Liver (tissue), 10 donors: Measurements from ENCODE around the gene PAPOLG. TPM values are rescaled to one million over a fixed set of nuclear protein-coding genes. Genes with fewer than 3 reads are reported as not detected.

ENCODE experiments used
- DNase-seq: peaks from one replicate; pipeline ENCODE4 v3.0.0-alpha.2; 2017; ENCODE audit warnings: low spot score
- H3K27ac ChIP-seq, 2 donors: one replicate each; pipeline ENCODE4 v1.7.0; 2013; ENCODE audit warnings: inconsistent platforms in 2 of 2, low read length in 2 of 2, control low read depth in 1 of 2, low read depth in 1 of 2, mild to moderate bottlenecking in 1 of 2
- H3K27me3 ChIP-seq, 4 donors: one replicate each; pipeline versions ENCODE4 v1.6.1 to v1.7.0; 2013; ENCODE audit warnings: low read length in 3 of 4, inconsistent platforms in 1 of 4, mild to moderate bottlenecking in 1 of 4, moderate library complexity in 1 of 4; ENCODE audit not compliant: control insufficient read depth in 4 of 4, insufficient read depth in 4 of 4
- H3K36me3 ChIP-seq, 4 donors: one replicate each; pipeline versions ENCODE4 v1.6.1 to v1.7.0; 2013; ENCODE audit warnings: low read length in 3 of 4, mild to moderate bottlenecking in 3 of 4, low read depth in 1 of 4, moderate library complexity in 1 of 4; ENCODE audit not compliant: control insufficient read depth in 4 of 4, insufficient read depth in 3 of 4
- H3K4me1 ChIP-seq, 4 donors: one replicate each; pipeline versions ENCODE4 v1.6.1 to v1.7.0; 2013; ENCODE audit warnings: low read length in 3 of 4, mild to moderate bottlenecking in 3 of 4, moderate library complexity in 1 of 4; ENCODE audit not compliant: control insufficient read depth in 4 of 4, insufficient read depth in 4 of 4
- H3K4me3 ChIP-seq, 3 donors: one replicate each; pipeline versions ENCODE4 v1.6.1 to v1.7.0; 2013; ENCODE audit warnings: low read length in 3 of 3, control low read depth in 1 of 3, low read depth in 1 of 3, mild to moderate bottlenecking in 1 of 3
- H3K9ac ChIP-seq, 2 donors: one replicate each; pipeline ENCODE4 v1.7.0; 2013; ENCODE audit warnings: low read length in 2 of 2, mild to moderate bottlenecking in 2 of 2, moderate library complexity in 2 of 2, control low read depth in 1 of 2, low read depth in 1 of 2
- H3K9me3 ChIP-seq, 4 donors: one replicate each; pipeline versions ENCODE4 v1.6.1 to v1.7.0; 2013; ENCODE audit warnings: low read length in 3 of 4; ENCODE audit not compliant: control insufficient read depth in 4 of 4
- EGR1 ChIP-seq, 2 donors: IDR thresholded peaks; 2 replicates each; pipeline ENCODE4 v1.6.1; 2016 to 2018; ENCODE audit warnings: antibody characterized with exemption in 2 of 2, low read depth in 2 of 2
- FOXA1 ChIP-seq: IDR thresholded peaks from 2 replicates; pipeline ENCODE4 v1.6.1; 2016; ENCODE audit warnings: antibody characterized with exemption
- FOXA2 ChIP-seq: IDR thresholded peaks from 2 replicates; pipeline ENCODE4 v1.6.1; 2016; ENCODE audit warnings: antibody characterized with exemption
- GABPA ChIP-seq, 2 donors: IDR thresholded peaks in 1 of 2; conservative IDR thresholded peaks in 1 of 2; 2 replicates each; pipeline ENCODE4 v1.6.1; 2016; ENCODE audit warnings: antibody characterized with exemption in 2 of 2, mild to moderate bottlenecking in 1 of 2, moderate library complexity in 1 of 2
- HNF4A ChIP-seq, 2 donors: conservative IDR thresholded peaks; 2 replicates each; pipeline ENCODE4 v1.6.1; 2016; ENCODE audit warnings: antibody characterized with exemption in 2 of 2, mild to moderate bottlenecking in 2 of 2
- JUND ChIP-seq, 2 donors: IDR thresholded peaks; 2 replicates each; pipeline ENCODE4 v1.6.1; 2016; ENCODE audit warnings: antibody characterized with exemption in 2 of 2
- MAX ChIP-seq: IDR thresholded peaks from 2 replicates; pipeline ENCODE4 v1.6.1; 2016; ENCODE audit warnings: antibody characterized with exemption
- NR2F2 ChIP-seq: IDR thresholded peaks from 2 replicates; pipeline ENCODE4 v1.6.1; 2016; ENCODE audit warnings: antibody characterized with exemption
- RAD21 ChIP-seq, 2 donors: IDR thresholded peaks; 2 replicates each; pipeline ENCODE4 v1.6.1; 2016; ENCODE audit warnings: antibody characterized with exemption in 2 of 2, mild to moderate bottlenecking in 2 of 2
- RXRA ChIP-seq, 2 donors: IDR thresholded peaks; 2 replicates each; pipeline ENCODE4 v1.6.1; 2017 to 2018; ENCODE audit warnings: antibody characterized with exemption in 2 of 2, mild to moderate bottlenecking in 1 of 2
- SP1 ChIP-seq: IDR thresholded peaks from 2 replicates; pipeline ENCODE4 v1.6.1; 2018; ENCODE audit warnings: antibody characterized with exemption, mild to moderate bottlenecking
- TAF1 ChIP-seq: conservative IDR thresholded peaks from 2 replicates; pipeline ENCODE4 v1.6.1; 2016; ENCODE audit warnings: antibody characterized with exemption, mild to moderate bottlenecking
- YY1 ChIP-seq: IDR thresholded peaks from 2 replicates; pipeline ENCODE4 v1.6.1; 2016; ENCODE audit warnings: antibody characterized with exemption, mild to moderate bottlenecking
- WGBS: extraction: QIAGEN DNeasy Blood & Tissue Kit; methylation state at CpG from one replicate; pipeline ENCODE4 v1.1.7; 2013; 5-methylcytosine and 5-hydroxymethylcytosine counted together
- polyA plus RNA-seq, 2 donors: library from polyadenylated mRNA; stranded (reverse) in 1 of 2; unstranded in 1 of 2; fragments of 200-250 nt in 1 of 2; fragments of >200 nt in 1 of 2; fragmentation: Nextera tagmentation in 1 of 2; extraction: Ambion mirVana in 1 of 2; gene quantifications; one replicate each; pipeline versions ENCODE4 v1.2.1 to v1.2.3, GENCODE V29; 2013 to 2015
- small RNA-seq: library from RNA; depleted of rRNA; stranded (forward); fragments of <200 nt; gene quantifications from one replicate; pipeline ENCODE3, GENCODE V24; 2014
- total RNA-seq, 2 donors: library from RNA; depleted of rRNA; stranded (reverse); fragments of >200 nt; gene quantifications; one replicate each; pipeline ENCODE4 v1.2.3, GENCODE V29; 2014
- TF ChIP-seq, protein P1 (sequence below): IDR thresholded peaks from 2 replicates; pipeline ENCODE4 v1.6.1; 2016; ENCODE audit warnings: antibody characterized with exemption, mild to moderate bottlenecking
- TF ChIP-seq, protein P2 (sequence below): IDR thresholded peaks from 2 replicates; pipeline ENCODE4 v1.6.1; 2016; ENCODE audit warnings: antibody characterized with exemption
- TF ChIP-seq, protein P3 (sequence below): fragments of 150-350 bp; IDR thresholded peaks from 2 replicates; pipeline ENCODE4 v1.5.1; 2017; ENCODE audit warnings: improper control_type of control experiment, low read depth, low read length; ENCODE audit not compliant: missing input control
- donor health status: healthy.
- donor health status: healthy.
- donor health status: healthy.
- donor health status: healthy.
- donor health status: healthy.

Gene PAPOLG
- total and polyA plus RNA-seq, 4 donors = 1.8 to 7.7 (median 3.6) TPM

DNA sequence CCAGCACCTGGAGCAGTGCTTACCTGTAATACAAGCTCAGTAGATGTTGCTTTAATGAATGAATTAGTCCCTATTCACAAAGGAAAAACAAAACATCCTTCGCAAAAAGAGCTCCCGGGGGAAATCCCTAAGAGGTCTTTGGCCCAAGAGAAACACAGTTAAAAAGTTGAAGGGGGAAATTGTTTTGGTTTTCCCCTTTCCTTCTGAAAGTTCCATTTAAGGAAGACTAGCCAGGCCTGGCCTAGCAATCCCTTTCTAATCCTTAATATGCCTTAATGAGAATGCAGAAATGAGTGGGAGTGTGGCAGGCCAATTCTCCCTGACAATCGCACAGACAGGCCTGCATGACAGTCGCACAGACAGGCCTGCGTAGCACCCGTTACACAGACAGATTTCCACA lies 91.8 kb downstream of the PAPOLG start:
- H3K27me3 ChIP-seq = no peaks in the 10 kb centered on the region
- no peak for DNase-seq
- no peaks in the 10 kb centered on the region for H3K9me3 ChIP-seq
- no peak overlapping the region for H3K4me3 ChIP-seq
- no peaks in the 10 kb centered on the region for H3K4me1 ChIP-seq
- WGBS = 85% methylated on average over 6 of the region's 6 CpGs
- no peaks in the 10 kb centered on the region for H3K36me3 ChIP-seq
- no peak overlapping the region for H3K27ac ChIP-seq
- TF ChIP-seq NR2F2 (no peak), MAX (no peak), RXRA (IDR thresholded peaks at IDR 0.05) (no peak), SP1 (no peak), YY1 (no peak), RAD21 (IDR thresholded peaks at IDR 0.05) (no peak), FOXA1 (no peak), EGR1 (IDR thresholded peaks at IDR 0.05; ENCODE audit: low read depth in 2 of 2) (no peak), TAF1 (no peak), HNF4A (conservative IDR thresholded peaks at IDR 0.05) (no peak), FOXA2 (no peak), GABPA (IDR thresholded peaks at IDR 0.05 in 1 of 2, conservative IDR thresholded peaks at IDR 0.05 in 1 of 2) (no peak), JUND (IDR thresholded peaks at IDR 0.05) (no peak)
- TF ChIP-seq, protein P1, sequence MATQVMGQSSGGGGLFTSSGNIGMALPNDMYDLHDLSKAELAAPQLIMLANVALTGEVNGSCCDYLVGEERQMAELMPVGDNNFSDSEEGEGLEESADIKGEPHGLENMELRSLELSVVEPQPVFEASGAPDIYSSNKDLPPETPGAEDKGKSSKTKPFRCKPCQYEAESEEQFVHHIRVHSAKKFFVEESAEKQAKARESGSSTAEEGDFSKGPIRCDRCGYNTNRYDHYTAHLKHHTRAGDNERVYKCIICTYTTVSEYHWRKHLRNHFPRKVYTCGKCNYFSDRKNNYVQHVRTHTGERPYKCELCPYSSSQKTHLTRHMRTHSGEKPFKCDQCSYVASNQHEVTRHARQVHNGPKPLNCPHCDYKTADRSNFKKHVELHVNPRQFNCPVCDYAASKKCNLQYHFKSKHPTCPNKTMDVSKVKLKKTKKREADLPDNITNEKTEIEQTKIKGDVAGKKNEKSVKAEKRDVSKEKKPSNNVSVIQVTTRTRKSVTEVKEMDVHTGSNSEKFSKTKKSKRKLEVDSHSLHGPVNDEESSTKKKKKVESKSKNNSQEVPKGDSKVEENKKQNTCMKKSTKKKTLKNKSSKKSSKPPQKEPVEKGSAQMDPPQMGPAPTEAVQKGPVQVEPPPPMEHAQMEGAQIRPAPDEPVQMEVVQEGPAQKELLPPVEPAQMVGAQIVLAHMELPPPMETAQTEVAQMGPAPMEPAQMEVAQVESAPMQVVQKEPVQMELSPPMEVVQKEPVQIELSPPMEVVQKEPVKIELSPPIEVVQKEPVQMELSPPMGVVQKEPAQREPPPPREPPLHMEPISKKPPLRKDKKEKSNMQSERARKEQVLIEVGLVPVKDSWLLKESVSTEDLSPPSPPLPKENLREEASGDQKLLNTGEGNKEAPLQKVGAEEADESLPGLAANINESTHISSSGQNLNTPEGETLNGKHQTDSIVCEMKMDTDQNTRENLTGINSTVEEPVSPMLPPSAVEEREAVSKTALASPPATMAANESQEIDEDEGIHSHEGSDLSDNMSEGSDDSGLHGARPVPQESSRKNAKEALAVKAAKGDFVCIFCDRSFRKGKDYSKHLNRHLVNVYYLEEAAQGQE = no peak
- TF ChIP-seq, protein P2, sequence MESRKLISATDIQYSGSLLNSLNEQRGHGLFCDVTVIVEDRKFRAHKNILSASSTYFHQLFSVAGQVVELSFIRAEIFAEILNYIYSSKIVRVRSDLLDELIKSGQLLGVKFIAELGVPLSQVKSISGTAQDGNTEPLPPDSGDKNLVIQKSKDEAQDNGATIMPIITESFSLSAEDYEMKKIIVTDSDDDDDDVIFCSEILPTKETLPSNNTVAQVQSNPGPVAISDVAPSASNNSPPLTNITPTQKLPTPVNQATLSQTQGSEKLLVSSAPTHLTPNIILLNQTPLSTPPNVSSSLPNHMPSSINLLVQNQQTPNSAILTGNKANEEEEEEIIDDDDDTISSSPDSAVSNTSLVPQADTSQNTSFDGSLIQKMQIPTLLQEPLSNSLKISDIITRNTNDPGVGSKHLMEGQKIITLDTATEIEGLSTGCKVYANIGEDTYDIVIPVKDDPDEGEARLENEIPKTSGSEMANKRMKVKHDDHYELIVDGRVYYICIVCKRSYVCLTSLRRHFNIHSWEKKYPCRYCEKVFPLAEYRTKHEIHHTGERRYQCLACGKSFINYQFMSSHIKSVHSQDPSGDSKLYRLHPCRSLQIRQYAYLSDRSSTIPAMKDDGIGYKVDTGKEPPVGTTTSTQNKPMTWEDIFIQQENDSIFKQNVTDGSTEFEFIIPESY = no peak
- TF ChIP-seq, protein P3, sequence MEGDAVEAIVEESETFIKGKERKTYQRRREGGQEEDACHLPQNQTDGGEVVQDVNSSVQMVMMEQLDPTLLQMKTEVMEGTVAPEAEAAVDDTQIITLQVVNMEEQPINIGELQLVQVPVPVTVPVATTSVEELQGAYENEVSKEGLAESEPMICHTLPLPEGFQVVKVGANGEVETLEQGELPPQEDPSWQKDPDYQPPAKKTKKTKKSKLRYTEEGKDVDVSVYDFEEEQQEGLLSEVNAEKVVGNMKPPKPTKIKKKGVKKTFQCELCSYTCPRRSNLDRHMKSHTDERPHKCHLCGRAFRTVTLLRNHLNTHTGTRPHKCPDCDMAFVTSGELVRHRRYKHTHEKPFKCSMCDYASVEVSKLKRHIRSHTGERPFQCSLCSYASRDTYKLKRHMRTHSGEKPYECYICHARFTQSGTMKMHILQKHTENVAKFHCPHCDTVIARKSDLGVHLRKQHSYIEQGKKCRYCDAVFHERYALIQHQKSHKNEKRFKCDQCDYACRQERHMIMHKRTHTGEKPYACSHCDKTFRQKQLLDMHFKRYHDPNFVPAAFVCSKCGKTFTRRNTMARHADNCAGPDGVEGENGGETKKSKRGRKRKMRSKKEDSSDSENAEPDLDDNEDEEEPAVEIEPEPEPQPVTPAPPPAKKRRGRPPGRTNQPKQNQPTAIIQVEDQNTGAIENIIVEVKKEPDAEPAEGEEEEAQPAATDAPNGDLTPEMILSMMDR = no peak
- H3K9ac ChIP-seq = no peak overlapping the region

Small RNA genes lying within 50 kb of the gene (small RNA-seq; reads per million reads assigned to genes)
- gene RN7SL632P (not detected), gene RNU6-612P (not detected)

Other genes with a start within 250 kb of the PAPOLG start
- gene BCL11A, start 202.6 kb upstream of the PAPOLG start, total RNA-seq = 1 to 10 TPM in 1 of 2 donors, under 1 TPM in 1; 0.50 to 8.5 TPM
- gene BCL11A, start 202.6 kb upstream of the PAPOLG start, polyA plus RNA-seq = under 1 TPM; 0.08 to 0.43 TPM
- gene REL, start 125.3 kb downstream of the PAPOLG start, total RNA-seq = 1 to 10 TPM; 6.4 to 7.0 TPM
- 1 to 10 TPM; 1.1 to 2.4 TPM for gene REL, start 125.3 kb downstream of the PAPOLG start, polyA plus RNA-seq